Astrocyte (in vitro differentiated cells and primary cell): Measurements from ENCODE around the gene CLEC18C. TPM values are rescaled to one million over a fixed set of nuclear protein-coding genes. Genes with fewer than 3 reads are reported as not detected.

Experiments
- DNase-seq: peaks from one replicate; pipeline ENCODE4 v3.0.0-alpha.2; 2010; ENCODE audit warnings: low read depth
- FAIRE-seq: peaks from 2 replicates; lab custom pipeline; 2011; peaks lifted over from hg19 to GRCh38; lab: Jason Lieb, UNC
- H2AFZ ChIP-seq: 2 replicates; pipeline ENCODE4 v1.6.0; 2012; ENCODE audit warnings: low read depth, low read length, inconsistent platforms
- H3K27ac ChIP-seq: 2 replicates; pipeline ENCODE4 v1.5.1; 2011; ENCODE audit warnings: low read depth, low read length, inconsistent platforms
- H3K27me3 ChIP-seq: 2 replicates; pipeline ENCODE4 v1.6.0; 2011; ENCODE audit warnings: low read length, inconsistent platforms; ENCODE audit not compliant: insufficient read depth
- H3K36me3 ChIP-seq: 2 replicates; pipeline ENCODE4 v1.5.1; 2011; ENCODE audit warnings: low read length, inconsistent platforms; ENCODE audit not compliant: insufficient read depth
- H3K4me1 ChIP-seq: 2 replicates; pipeline ENCODE4 v1.5.1; 2011; ENCODE audit warnings: low read length, inconsistent platforms; ENCODE audit not compliant: insufficient read depth
- H3K4me2 ChIP-seq: 2 replicates; pipeline ENCODE4 v1.6.0; 2012; ENCODE audit warnings: low read length, inconsistent platforms
- H3K4me3 ChIP-seq: 2 replicates; pipeline ENCODE4 v1.5.1; 2011; ENCODE audit warnings: low read depth, mild to moderate bottlenecking, low read length, inconsistent platforms; ENCODE audit not compliant: insufficient read depth
- H3K79me2 ChIP-seq: 2 replicates; pipeline ENCODE4 v1.6.0; 2012; ENCODE audit warnings: mild to moderate bottlenecking, low read length, inconsistent platforms; ENCODE audit not compliant: insufficient read depth
- H3K9ac ChIP-seq: 2 replicates; pipeline ENCODE4 v1.6.0; 2012; ENCODE audit warnings: mild to moderate bottlenecking, low read length, inconsistent platforms
- H3K9me3 ChIP-seq: 2 replicates; pipeline ENCODE4 v1.5.1; 2012; ENCODE audit warnings: low read depth, mild to moderate bottlenecking, low read length, inconsistent platforms; ENCODE audit not compliant: insufficient read depth
- H4K20me1 ChIP-seq: 2 replicates; pipeline ENCODE4 v1.6.0; 2012; ENCODE audit warnings: low read length, inconsistent platforms; ENCODE audit not compliant: insufficient read depth
- H3K27ac Mint-ChIP-seq: one replicate; pipeline ENCODE4 v1.8.0; 2021; ENCODE audit warnings: mild to moderate bottlenecking, mixed read lengths; ENCODE audit not compliant: unreplicated experiment
- H3K27me3 Mint-ChIP-seq: one replicate; pipeline ENCODE4 v1.8.0; 2021; ENCODE audit warnings: low read depth, mixed read lengths; ENCODE audit not compliant: unreplicated experiment
- H3K36me3 Mint-ChIP-seq: one replicate; pipeline ENCODE4 v1.8.0; 2021; ENCODE audit warnings: low read depth, mixed read lengths; ENCODE audit not compliant: unreplicated experiment
- H3K4me1 Mint-ChIP-seq: one replicate; pipeline ENCODE4 v1.8.0; 2021; ENCODE audit warnings: low read depth, mixed read lengths; ENCODE audit not compliant: unreplicated experiment
- H3K4me3 Mint-ChIP-seq: one replicate; pipeline ENCODE4 v1.8.0; 2021; ENCODE audit warnings: mild to moderate bottlenecking, moderate library complexity, mixed read lengths; ENCODE audit not compliant: unreplicated experiment
- H3K9me3 Mint-ChIP-seq: one replicate; pipeline ENCODE4 v1.8.0; 2021; ENCODE audit warnings: mild to moderate bottlenecking, mixed read lengths; ENCODE audit not compliant: unreplicated experiment
- EZH2 ChIP-seq: IDR thresholded peaks from 2 replicates; pipeline ENCODE4 v1.6.1; 2012; ENCODE audit warnings: mild to moderate bottlenecking, low read length, inconsistent platforms; ENCODE audit not compliant: insufficient read depth
- total RNA-seq: library from RNA; stranded (reverse); gene quantifications from 2 replicates; pipeline ENCODE4 v1.2.1, GENCODE V29; 2021
- TF ChIP-seq, protein P1 (sequence below): IDR thresholded peaks from 2 replicates; pipeline ENCODE4 v1.5.1; 2011; ENCODE audit warnings: low read depth, mild to moderate bottlenecking, inconsistent platforms, low read length, moderate library complexity; ENCODE audit not compliant: insufficient read depth

Gene CLEC18C
- total RNA-seq, 1 donor from 2014 or later = 1.4 TPM

- Histone ChIP-seq H3K4me3 (no peak overlapping the region), H2AFZ (no peak overlapping the region), H3K9ac (no peak overlapping the region), H3K4me2 (no peak overlapping the region), H4K20me1 (peaks cover 19% of the 10 kb centered on the region), H3K36me3 (peaks cover 19% of the 10 kb centered on the region), H3K9me3 (no peaks in the 10 kb centered on the region), H3K27me3 (no peaks in the 10 kb centered on the region), H3K79me2 (no peaks in the 10 kb centered on the region), H3K27ac (no peak overlapping the region), H3K4me1 (peaks cover 7% of the 10 kb centered on the region)
- no peak for TF ChIP-seq EZH2
- TF ChIP-seq, protein P1, sequence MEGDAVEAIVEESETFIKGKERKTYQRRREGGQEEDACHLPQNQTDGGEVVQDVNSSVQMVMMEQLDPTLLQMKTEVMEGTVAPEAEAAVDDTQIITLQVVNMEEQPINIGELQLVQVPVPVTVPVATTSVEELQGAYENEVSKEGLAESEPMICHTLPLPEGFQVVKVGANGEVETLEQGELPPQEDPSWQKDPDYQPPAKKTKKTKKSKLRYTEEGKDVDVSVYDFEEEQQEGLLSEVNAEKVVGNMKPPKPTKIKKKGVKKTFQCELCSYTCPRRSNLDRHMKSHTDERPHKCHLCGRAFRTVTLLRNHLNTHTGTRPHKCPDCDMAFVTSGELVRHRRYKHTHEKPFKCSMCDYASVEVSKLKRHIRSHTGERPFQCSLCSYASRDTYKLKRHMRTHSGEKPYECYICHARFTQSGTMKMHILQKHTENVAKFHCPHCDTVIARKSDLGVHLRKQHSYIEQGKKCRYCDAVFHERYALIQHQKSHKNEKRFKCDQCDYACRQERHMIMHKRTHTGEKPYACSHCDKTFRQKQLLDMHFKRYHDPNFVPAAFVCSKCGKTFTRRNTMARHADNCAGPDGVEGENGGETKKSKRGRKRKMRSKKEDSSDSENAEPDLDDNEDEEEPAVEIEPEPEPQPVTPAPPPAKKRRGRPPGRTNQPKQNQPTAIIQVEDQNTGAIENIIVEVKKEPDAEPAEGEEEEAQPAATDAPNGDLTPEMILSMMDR = no peak
- Mint-ChIP-seq H3K4me3 (no peak overlapping the region), H3K27me3 (no peaks in the 10 kb centered on the region), H3K27ac (no peak overlapping the region), H3K9me3 (no peaks in the 10 kb centered on the region), H3K4me1 (peaks cover 10% of the 10 kb centered on the region), H3K36me3 (peaks cover 21% of the 10 kb centered on the region)
- DNase-seq (no peak), FAIRE-seq (no peak)
Observed at GRCh38 chr16:70160821-70161220, 12.8 kb upstream of the CLEC18C start.

DNA sequence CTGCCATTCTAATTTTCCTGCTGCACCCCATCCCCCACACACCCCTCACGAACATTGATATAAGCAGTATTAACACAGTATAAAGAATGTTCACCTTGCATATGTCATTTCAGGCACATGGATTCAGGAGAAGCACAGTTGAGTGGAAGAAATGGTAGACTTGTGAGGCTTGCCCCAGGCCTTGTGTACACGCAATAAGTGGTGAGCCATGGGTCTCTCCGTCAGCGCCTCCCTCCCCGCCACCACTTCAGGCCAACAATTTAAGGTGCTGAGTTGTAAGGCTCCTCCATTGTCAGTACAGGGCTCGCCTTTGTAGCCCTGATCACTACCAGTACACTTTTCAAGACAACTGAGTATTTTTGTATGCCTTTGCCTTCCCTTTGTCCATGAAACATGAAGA, 12.2 kb upstream of the CLEC18C start:
- no peaks in the 10 kb centered on the region for H3K27me3 Mint-ChIP-seq
- H3K9ac ChIP-seq = no peak overlapping the region
- H3K9me3 ChIP-seq = no peaks in the 10 kb centered on the region
- peaks cover 19% of the 10 kb centered on the region for H3K36me3 ChIP-seq
- no peak overlapping the region for H3K27ac Mint-ChIP-seq
- no peaks in the 10 kb centered on the region for H3K79me2 ChIP-seq
- H3K27ac ChIP-seq = no peak overlapping the region
- H3K9me3 Mint-ChIP-seq = no peaks in the 10 kb centered on the region
- H3K4me2 ChIP-seq = no peak overlapping the region
- peaks cover 19% of the 10 kb centered on the region for H4K20me1 ChIP-seq
- H2AFZ ChIP-seq = no peak overlapping the region
- peaks cover 10% of the 10 kb centered on the region for H3K4me1 Mint-ChIP-seq
- DNase-seq (no peak), FAIRE-seq (no peak)
- H3K4me1 ChIP-seq = peaks cover 7% of the 10 kb centered on the region
- TF ChIP-seq, protein P1 = no peak
- no peak overlapping the region for H3K4me3 ChIP-seq
- no peaks in the 10 kb centered on the region for H3K27me3 ChIP-seq
- peaks cover 16% of the 10 kb centered on the region for H3K36me3 Mint-ChIP-seq
- no peak overlapping the region for H3K4me3 Mint-ChIP-seq

DNA sequence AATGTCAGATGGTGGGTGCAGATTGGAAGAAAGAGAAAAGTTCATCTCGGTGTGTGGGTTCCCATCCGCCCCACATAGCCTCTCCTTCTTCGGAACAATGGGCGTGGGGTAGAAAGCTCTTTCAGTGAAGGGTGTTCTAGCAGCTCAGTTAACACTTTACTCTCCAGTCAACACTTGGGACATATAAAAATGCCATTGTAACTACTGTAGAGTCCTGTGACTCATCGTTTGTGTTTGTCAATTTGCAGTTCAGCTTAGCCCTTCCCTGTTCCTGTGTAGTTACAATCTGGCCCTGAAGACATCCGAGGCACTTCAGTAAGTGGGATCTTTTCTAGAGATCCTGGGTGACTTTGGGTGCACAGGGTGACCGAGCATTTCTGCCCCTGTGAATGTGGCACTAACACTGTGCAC, 11.5 kb upstream of the CLEC18C start:
- H3K27me3 ChIP-seq = no peaks in the 10 kb centered on the region
- H3K36me3 ChIP-seq = peaks cover 19% of the 10 kb centered on the region
- H3K27me3 Mint-ChIP-seq = no peaks in the 10 kb centered on the region
- peaks cover 19% of the 10 kb centered on the region for H4K20me1 ChIP-seq
- peak; percentile 69 for DNase-seq
- no peaks in the 10 kb centered on the region for H3K9me3 Mint-ChIP-seq
- H3K27ac ChIP-seq = no peak overlapping the region
- peaks cover 7% of the 10 kb centered on the region for H3K4me1 ChIP-seq
- H3K79me2 ChIP-seq = no peaks in the 10 kb centered on the region
- H3K9ac ChIP-seq = peak overlapping the region; percentile 16
- no peaks in the 10 kb centered on the region for H3K9me3 ChIP-seq
- H3K4me3 Mint-ChIP-seq = no peak overlapping the region
- H3K27ac Mint-ChIP-seq = peak overlapping the region; percentile 47
- peak overlapping the region; percentile 11 for H3K4me2 ChIP-seq
- peaks cover 9% of the 10 kb centered on the region for H3K36me3 Mint-ChIP-seq
- H3K4me3 ChIP-seq = no peak overlapping the region
- TF ChIP-seq EZH2 = no peak
- TF ChIP-seq, protein P1 = no peak
- FAIRE-seq = no peak
- no peak overlapping the region for H2AFZ ChIP-seq
- H3K4me1 Mint-ChIP-seq = peaks cover 10% of the 10 kb centered on the region
